HG03139 (cell line): ENCODE measurements around the gene DHRS12.
A peak's percentile ranks its signal among the peaks of the same experiment; 100 is the strongest.

Experiments
- ATAC-seq: cut with Tn5 transposase; IDR thresholded peaks from one replicate; pipeline ENCODE4 v1.9.1; 2021; ENCODE audit not compliant: unreplicated experiment

DHRS12 gene

GRCh38 chr13:51803422-51804294 is at the start of gene DHRS12:
DHRS12 (minus strand) TSS chr13:51804163; CDS start chr13:51799659, 4,504 bp downstream.
- peak; percentile 82 for ATAC-seq

- no peak for ATAC-seq
Measured at GRCh38 chr13:51849145-51850101, 45.5 kb upstream of the DHRS12 start.

GRCh38 chr13:51848674-51849073 is 44.7 kb upstream of the DHRS12 start:
- ATAC-seq, result no peak

GRCh38 chr13:51846756-51847155 is 42.8 kb upstream of the DHRS12 start:
- ATAC-seq, result no peak

- no peak for ATAC-seq
Measured at GRCh38 chr13:51845574-51846318, 41.8 kb upstream of the DHRS12 start.

- no peak for ATAC-seq
Measured at GRCh38 chr13:51844862-51845573, 41.1 kb upstream of the DHRS12 start, which contains the start of gene TMEM272. TMEM272 (minus strand) TSS chr13:51845177; CDS start chr13:51838530, 6,647 bp downstream.

GRCh38 chr13:51843529-51843928 is 39.6 kb upstream of the DHRS12 start:
- no peak for ATAC-seq

GRCh38 chr13:51841732-51842131 is 37.8 kb upstream of the DHRS12 start:
- no peak for ATAC-seq

GRCh38 chr13:51840917-51841316 is 37.0 kb upstream of the DHRS12 start:
- no peak for ATAC-seq

GRCh38 chr13:51839711-51840540 is 36.0 kb upstream of the DHRS12 start:
- ATAC-seq, result no peak

- ATAC-seq, result no peak
Measured at GRCh38 chr13:51838240-51838846, 34.4 kb upstream of the DHRS12 start.

GRCh38 chr13:51837016-51837415 is 33.1 kb upstream of the DHRS12 start:
- ATAC-seq, result no peak

GRCh38 chr13:51834581-51835171 is 30.7 kb upstream of the DHRS12 start:
- ATAC-seq, result no peak

GRCh38 chr13:51833980-51834379 is 30.0 kb upstream of the DHRS12 start:
- no peak for ATAC-seq

- no peak for ATAC-seq
Measured at GRCh38 chr13:51832471-51833152, 28.6 kb upstream of the DHRS12 start.

- no peak for ATAC-seq
Measured at GRCh38 chr13:51831519-51831918, 27.6 kb upstream of the DHRS12 start.

- no peak for ATAC-seq
Measured at GRCh38 chr13:51829568-51829899, 25.6 kb upstream of the DHRS12 start.
